Tibial artery (tissue), 4 donors: ENCODE measurements around the gene GLCE.

Experiments
- DNase-seq, 2 donors: peaks; one replicate each; pipeline ENCODE4 v3.0.0-alpha.2; 2019
- H3K27ac ChIP-seq, 2 donors: fragments of 200-600 bp; sonication (generic) in 1 of 2; 1 replicate in 1 of 2; 2 replicates in 1 of 2; pipeline ENCODE4 v1.5.1; 2018 to 2019; ENCODE audit warnings: mild to moderate bottlenecking in 1 of 2
- H3K27me3 ChIP-seq, 2 donors: fragments of 200-600 bp; sonication (generic) in 1 of 2; one replicate each; pipeline versions ENCODE4 v1.5.1 to v1.6.0; 2016 to 2019
- H3K36me3 ChIP-seq, 3 donors: fragments of 200-600 bp; sonication (generic) in 2 of 3; one replicate each; pipeline ENCODE4 v1.5.1; 2016 to 2019; ENCODE audit warnings: mild to moderate bottlenecking in 2 of 3
- H3K4me1 ChIP-seq, 4 donors: fragments of 200-600 bp; sonication (generic) in 2 of 4; 1 replicate in 3 of 4; 2 replicates in 1 of 4; pipeline ENCODE4 v1.5.1; 2016 to 2019
- H3K4me3 ChIP-seq, 2 donors: fragments of 200-600 bp; sonication (generic) in 1 of 2; 1 replicate in 1 of 2; 2 replicates in 1 of 2; pipeline ENCODE4 v1.5.1; 2018 to 2019; ENCODE audit warnings: mild to moderate bottlenecking in 2 of 2
- H3K9me3 ChIP-seq, 3 donors: fragments of 200-600 bp; sonication (generic) in 1 of 3; one replicate each; pipeline ENCODE4 v1.5.1; 2016 to 2019
- CTCF ChIP-seq, 2 experiments: fragments of 200-600 bp in 1 of 2; fragments of 450-650 bp in 1 of 2; IDR thresholded peaks; one replicate each; pipeline ENCODE4 v1.5.1; 2017 to 2019; ENCODE audit warnings: antibody characterized with exemption in 2 of 2, mild to moderate bottlenecking in 1 of 2, moderate library complexity in 1 of 2
- intact Hi-C: fragments of 100-400 bp; cut with DNase I; formaldehyde crosslinking; loops from one replicate; pipeline ENCODE4 v1.15.0; 2023; ENCODE audit warnings: low total_unique reads

Gene GLCE

DNA sequence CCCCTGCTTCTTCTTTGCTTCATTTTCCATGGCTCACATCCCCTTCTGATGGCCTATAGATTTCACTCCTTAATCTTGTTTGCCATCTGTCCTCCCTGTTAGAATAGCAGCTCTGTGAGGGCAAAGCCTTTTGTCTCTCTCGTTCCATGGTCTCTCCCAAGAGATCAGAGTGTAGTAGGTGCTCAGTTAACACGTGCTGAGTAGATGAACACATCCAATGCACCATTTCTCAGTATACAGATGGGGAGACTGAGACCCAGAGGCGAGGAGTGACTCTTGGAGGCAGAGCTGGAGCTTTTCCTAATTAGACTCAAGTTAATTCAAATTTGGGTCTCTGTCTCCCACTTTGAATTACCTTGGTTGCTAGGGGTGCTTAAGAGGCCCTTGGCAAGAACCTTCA, 142.5 kb downstream of the GLCE start:
- peaks cover 0 to 18% (median 12%) of the 10 kb centered on the region in 4 donors for H3K4me1 ChIP-seq
- TF ChIP-seq CTCF (IDR thresholded peaks at IDR 0.05) = no peak
- no peaks in the 10 kb centered on the region for H3K36me3 ChIP-seq
- intact Hi-C loops = no loop called here
- H3K9me3 ChIP-seq = no peaks in the 10 kb centered on the region
- no peak overlapping the region for H3K27ac ChIP-seq
- H3K4me3 ChIP-seq = no peak overlapping the region
- no peak for DNase-seq
- H3K27me3 ChIP-seq = peaks cover 0 to 48% of the 10 kb centered on the region in 2 donors

- H3K27ac ChIP-seq = no peak overlapping the region
- H3K36me3 ChIP-seq = no peaks in the 10 kb centered on the region
- DNase-seq = no peak
- H3K27me3 ChIP-seq = peaks cover 0 to 41% of the 10 kb centered on the region in 2 donors
- H3K4me1 ChIP-seq = peaks cover 0 to 16% (median 11%) of the 10 kb centered on the region in 4 donors
- TF ChIP-seq CTCF (IDR thresholded peaks at IDR 0.05) = no peak
- H3K4me3 ChIP-seq = no peak overlapping the region
- intact Hi-C loops = no loop called here
- H3K9me3 ChIP-seq = no peaks in the 10 kb centered on the region
Observed at GRCh38 chr15:69303337-69304181, 143.1 kb downstream of the GLCE start.

- Histone ChIP-seq H3K36me3 (no peaks in the 10 kb centered on the region), H3K4me3 (no peak overlapping the region), H3K27ac (no peak overlapping the region), H3K4me1 (peaks cover 0 to 10% (median 4%) of the 10 kb centered on the region in 4 donors), H3K27me3 (peaks cover 0 to 35% of the 10 kb centered on the region in 2 donors), H3K9me3 (no peaks in the 10 kb centered on the region)
- no peak for DNase-seq
- intact Hi-C loops = no loop called here
- TF ChIP-seq CTCF (IDR thresholded peaks at IDR 0.05) = no peak
Observed at GRCh38 chr15:69304182-69304545, 143.7 kb downstream of the GLCE start.

DNA sequence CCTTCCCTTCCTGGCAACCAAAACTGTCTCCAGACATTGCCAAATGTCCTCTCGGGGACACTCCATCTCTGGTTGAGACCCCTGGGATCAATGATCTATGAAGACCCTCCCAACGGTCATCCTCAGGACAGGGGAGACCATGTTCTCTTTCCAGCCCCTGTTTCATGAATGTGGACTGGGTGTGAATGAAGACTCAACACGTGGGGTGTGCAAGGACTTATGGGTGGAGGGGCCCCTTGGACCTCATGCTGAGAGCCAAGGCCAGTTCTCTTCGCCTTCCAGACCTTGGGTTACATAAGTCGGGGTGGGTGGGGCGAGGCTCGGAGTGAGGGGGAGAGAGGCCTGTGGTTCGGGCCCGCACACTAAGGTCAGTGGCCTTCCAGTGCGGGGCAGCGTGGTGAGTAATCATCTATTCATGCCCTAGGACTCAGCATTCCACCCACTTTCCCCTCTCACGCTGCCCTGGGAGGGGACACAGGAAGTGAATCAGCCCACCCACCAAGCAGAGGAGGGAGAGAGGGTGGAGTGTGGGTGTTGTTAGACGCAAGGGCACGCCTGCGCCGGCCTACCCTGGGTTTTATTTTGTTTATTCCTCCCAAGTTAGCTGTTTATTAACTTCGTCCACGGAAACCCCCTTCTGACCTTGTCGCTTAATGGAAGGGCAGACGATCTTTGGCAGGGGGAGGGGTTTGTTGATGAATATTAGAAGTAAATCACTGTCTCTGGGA, 144.9 kb downstream of the GLCE start:
- Histone ChIP-seq H3K4me1 (no peaks in the 10 kb centered on the region), H3K9me3 (no peaks in the 10 kb centered on the region), H3K36me3 (no peaks in the 10 kb centered on the region), H3K27me3 (peaks cover 0 to 23% of the 10 kb centered on the region in 2 donors), H3K4me3 (no peak overlapping the region), H3K27ac (no peak overlapping the region)
- intact Hi-C loops = no loop called here
- no peak for TF ChIP-seq CTCF (IDR thresholded peaks at IDR 0.05)
- no peak for DNase-seq

DNA sequence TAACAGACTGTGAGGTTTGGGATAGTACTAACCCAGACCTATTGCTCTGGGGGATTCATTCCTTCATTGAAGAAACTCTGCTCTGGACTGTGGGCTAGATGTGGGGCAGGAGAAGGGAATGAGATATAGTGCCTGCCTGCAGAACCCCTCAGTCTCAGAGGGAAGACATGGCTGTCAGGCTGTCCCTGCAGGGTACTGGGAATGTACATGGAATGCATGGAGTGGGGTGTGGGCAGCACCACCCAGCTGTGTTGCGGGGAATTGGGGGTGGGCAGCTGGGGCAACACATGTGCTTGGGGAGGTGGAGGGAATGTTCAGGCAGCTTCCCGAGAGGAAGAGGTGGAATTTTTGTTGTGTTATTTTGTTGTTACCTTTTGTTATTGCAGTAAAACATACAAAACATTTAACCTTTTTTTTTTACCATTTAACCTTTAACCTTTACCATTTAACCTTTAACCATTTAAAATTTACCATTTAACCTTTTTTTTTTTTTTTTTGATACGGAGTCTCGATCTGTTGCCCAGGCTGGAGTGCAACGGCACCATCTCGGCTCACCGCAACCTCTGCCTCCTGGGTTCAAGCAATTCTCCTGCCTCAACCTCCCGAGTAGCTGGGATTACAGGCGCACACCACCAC, 145.6 kb downstream of the GLCE start:
- Histone ChIP-seq H3K4me1 (no peaks in the 10 kb centered on the region), H3K4me3 (no peak overlapping the region), H3K9me3 (no peaks in the 10 kb centered on the region), H3K27me3 (peaks cover 0 to 23% of the 10 kb centered on the region in 2 donors), H3K36me3 (no peaks in the 10 kb centered on the region), H3K27ac (no peak overlapping the region)
- TF ChIP-seq CTCF (IDR thresholded peaks at IDR 0.05) = no peak
- intact Hi-C loops = no loop called here
- no peak for DNase-seq
